Stimulated activated CD4-positive, alpha-beta T cell treated with anti-CD3 and anti-CD28 coated beads, Interleukin-15, amount 100 ng/mL, for 24 hours (primary cell): ENCODE data around the gene TEX264.
"Not testable (repeated sequence)": the region's sequence is repeated elsewhere in the genome, so short reads cannot be mapped to it uniquely, and the experiment has no call there.

Source experiments
- DNase-seq: peaks from one replicate; pipeline ENCODE4 v3.0.0-alpha.2; 2020

TEX264 gene, protein sequence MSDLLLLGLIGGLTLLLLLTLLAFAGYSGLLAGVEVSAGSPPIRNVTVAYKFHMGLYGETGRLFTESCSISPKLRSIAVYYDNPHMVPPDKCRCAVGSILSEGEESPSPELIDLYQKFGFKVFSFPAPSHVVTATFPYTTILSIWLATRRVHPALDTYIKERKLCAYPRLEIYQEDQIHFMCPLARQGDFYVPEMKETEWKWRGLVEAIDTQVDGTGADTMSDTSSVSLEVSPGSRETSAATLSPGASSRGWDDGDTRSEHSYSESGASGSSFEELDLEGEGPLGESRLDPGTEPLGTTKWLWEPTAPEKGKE

DNA sequence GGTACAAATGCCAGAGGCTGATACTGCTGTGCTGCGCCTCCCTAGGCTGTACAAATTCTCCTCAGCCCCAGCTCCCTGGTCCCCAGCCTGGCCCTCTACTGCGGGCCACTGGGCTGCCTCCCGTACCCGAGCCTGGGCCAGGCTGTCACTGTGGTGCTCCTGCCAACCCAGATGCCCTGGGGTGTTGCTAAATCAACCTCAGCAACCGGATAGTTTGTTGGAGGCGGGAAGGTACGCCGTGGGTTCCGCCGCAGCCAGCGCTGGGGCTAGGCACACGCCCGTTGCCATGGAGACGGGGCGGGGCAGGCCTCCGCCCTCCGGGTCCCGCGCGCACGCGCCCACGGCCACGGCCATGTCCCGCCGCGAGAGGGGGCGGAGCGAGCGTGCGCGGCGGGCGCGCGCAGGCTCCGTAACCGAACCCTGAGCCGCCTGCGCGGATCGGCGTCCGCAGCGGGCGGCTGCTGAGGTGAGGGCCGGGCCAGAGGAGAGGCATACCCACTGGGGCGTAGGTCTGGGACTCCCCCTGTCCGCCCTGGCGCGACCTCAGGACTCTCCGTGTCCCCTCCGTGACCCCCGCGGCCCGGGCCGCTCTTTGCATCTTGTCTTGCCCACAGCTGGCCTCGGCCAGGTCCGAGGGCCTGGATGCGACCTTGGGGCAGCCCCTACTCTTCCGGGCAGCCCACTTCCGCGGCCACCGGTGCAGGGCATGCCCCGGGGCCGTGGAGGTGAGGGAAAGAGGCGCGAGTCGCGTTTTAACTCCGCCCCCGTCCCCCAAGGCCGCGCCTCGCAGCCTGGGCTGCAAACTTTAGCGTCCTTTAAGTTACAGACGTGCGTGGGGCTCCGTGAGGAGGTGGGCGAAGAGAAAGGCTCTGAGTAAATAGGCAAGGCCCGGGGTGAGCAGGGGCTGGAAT lies at the start of gene TEX264:
TSS of gene TEX264 (plus strand) at position 430 of the 911 bp plus-strand sequence. CDS start 3,053 bp downstream, outside the sequence.
- DNase-seq, result peak; percentile 94

DNA sequence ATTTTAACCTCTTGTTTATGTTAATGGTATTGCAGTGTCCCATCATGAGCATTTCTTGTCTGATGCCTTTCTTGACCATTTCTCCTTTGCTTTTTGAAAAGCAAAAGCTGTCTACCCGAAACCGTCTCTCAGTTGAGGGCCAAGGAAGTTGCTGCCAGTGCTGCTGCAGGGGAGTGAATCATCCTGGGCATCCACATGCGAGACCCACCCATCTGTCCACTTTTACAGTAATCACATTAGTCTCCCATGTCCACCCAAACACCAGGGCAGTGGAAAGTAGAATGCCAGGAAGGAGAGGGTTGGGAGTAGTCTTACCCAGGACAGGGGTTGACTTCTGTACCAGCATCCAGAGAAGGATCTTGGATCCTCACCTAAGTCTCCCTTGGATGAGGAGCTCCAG lies 48.6 kb upstream of the TEX264 start:
- DNase-seq, result no peak

DNA sequence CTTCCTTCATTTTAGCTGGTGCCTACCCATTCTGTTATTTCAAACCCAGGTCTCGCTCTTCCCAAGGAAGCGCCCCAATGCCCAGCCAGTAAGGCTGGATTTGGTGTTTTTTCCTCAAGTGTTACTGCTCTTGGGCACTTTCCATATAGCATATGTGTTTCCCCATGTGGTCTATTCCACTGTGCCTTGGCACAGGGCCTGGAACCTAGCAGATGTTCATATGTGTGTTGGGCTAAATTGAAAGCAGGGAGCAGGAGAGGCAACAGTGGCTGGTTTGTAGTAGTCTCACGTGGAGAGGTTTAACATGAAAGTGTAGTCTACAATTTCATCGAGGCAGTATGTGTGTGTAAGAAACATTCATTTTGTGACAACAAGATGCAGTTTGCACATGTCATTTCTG lies 48.2 kb upstream of the TEX264 start:
- no peak for DNase-seq

DNA sequence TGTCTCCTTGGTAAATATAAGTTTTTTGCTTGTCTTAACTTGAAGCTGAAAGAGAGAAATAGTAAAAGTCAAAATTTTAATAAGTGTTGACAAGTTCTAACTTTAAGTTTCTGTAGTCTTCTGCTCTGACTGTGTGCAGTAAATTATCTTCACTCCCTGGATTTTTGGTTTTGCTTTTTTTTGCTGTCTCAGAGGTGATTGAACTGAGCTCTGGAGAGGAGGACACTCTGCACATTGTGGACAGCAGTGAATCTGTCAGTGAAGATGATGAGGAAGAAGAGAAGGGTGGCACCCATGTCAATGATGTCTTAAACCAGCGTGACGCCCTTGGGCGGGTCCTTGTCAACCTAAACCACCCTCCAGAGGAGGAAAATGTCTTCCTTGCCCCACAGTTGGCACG lies 40.5 kb upstream of the TEX264 start:
- no peak for DNase-seq

DNA sequence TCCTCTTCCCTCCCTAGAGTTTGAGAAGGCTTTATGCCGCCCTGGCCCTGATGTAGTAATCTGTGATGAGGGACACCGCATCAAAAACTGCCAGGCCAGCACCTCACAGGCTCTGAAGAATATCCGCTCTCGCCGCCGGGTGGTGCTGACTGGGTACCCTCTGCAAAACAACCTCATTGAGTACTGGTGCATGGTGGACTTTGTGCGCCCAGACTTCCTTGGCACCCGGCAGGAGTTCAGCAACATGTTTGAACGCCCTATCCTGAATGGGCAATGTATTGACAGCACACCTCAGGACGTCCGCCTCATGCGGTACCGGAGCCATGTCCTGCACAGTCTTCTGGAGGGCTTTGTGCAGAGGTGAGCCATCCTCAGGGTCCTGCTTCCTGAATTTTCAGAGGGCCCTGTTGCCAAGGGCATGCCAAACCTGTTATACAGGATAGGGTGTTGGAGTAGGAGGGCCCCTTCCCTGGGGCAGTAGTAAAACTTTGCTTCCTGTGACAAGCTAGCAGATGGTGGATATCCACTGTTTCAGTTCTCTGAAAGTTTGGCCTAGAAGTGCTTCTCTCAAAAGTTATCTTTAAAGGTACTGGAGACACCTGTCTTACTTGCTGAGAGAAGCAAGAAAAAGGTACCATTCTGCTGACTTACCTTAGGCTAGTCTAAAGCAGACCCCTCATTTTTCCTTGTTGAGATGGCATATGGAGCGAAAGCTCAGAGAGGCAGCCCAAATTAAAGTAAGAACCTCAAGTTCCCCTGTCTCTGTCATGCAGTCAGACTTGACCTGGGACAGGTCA lies 33.7 kb upstream of the TEX264 start:
- DNase-seq, result no peak

DNA sequence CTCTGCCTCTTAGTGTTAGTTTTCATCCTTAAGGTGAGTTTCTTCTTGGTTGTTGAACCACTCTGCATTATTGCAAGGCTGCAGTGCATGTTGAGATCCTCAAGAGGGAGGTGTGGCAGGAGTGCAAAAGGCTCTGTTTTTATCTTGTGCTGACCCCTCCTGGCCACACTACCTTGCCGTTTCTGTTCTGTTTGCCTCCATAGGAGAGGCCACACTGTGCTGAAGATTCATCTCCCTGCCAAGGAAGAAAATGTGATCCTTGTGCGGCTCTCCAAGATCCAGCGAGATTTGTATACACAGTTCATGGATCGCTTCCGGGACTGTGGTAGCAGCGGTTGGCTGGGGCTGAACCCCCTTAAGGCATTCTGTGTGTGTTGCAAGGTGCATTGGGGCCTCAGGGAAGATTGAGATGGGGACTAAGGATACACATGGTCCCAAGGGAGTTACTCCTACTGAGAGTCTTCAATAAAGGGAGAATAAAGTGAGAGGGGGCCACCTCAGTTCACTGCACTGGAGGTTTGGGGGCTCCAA lies 33.0 kb upstream of the TEX264 start:
- peak; percentile 26 for DNase-seq

DNA sequence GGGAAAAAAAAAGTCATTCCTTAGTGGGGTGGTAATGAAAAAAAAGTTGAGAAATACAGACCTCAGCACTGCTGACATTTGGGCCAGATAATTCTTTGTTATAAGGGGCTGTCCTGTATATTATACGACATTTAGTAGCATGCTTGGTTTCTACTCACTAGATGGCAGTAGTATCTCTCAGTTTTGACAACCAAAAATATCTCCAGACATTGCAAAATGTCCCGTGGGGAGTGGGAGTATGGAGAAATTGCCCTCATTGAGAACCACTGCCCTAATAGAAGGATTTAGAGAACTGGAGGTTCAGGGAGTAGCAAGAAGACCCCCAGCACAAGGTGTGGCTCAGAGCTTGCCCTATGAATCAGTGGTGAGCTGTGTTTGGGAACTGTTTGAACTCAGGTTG lies 28.6 kb upstream of the TEX264 start:
- DNase-seq, result no peak

DNA sequence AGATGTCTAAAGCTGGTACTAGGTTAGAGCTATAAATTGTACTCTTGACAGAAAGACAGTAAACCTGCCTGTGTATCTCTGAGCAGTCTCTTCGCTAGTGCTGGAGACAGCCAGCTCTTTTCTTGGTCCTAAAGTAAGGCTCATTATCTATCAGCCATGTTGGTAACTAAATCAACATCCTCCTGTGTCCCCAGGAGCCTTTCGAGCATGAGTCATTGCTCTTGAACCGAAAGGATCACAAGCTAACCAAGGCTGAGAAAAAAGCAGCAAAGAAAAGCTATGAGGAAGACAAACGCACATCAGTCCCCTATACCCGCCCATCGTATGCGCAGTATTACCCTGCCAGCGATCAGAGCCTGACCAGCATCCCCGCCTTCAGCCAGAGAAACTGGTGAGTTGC lies 25.0 kb upstream of the TEX264 start:
- DNase-seq, result no peak

DNA sequence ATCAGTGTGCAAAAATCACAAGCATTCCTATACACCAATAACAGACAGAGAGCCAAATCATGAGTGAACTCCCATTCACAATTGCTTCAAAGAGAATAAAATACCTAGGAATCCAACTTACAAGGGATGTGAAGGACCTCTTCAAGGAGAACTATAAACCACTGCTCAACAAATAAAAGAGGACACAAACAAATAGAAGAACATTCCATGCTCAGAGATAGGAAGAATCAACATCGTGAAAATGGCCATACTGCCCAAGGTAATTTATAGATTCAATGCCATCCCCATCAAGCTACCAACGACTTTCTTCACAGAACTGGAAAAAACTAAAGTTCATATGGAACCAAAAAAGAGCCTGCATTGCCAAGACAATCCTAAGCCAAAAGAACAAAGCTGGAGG lies 18.9 kb upstream of the TEX264 start:
- not testable (repeated sequence) for DNase-seq

DNA sequence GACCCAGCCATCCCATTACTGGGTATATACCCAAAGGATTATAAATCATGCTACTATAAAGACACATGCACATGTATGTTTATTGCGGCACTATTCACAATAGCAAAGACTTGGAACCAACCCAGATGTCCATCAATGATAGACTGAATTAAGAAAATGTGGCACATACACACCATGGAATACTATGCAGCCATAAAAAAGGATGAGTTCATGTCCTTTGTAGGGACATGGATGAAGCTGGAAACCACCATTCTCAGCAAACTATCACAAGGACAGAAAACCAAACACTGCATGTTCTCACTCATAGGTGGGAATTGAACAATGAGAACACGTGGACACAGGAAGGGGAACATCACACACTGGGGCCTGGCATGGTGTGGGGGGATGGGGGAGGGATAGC lies 17.6 kb upstream of the TEX264 start:
- not testable (repeated sequence) for DNase-seq

DNA sequence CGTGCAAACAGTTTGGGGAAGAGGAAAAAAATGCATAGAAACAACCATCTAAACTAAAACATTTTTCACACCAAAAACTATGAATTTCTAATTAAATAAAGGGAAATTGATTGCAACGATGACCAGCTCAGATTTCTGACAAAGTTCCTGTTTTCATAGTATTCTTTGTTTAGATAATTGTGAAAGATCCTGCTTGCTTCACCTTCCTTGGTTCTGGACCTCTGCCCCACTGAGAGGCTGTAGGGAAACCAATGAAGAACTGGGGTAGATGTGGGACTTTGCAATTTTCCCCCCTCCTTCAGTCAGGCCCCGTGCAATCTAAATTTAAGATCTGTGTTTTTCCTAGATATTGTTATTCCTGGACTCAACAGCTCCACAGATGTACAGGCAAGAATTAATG lies 13.8 kb upstream of the TEX264 start:
- no peak for DNase-seq

DNA sequence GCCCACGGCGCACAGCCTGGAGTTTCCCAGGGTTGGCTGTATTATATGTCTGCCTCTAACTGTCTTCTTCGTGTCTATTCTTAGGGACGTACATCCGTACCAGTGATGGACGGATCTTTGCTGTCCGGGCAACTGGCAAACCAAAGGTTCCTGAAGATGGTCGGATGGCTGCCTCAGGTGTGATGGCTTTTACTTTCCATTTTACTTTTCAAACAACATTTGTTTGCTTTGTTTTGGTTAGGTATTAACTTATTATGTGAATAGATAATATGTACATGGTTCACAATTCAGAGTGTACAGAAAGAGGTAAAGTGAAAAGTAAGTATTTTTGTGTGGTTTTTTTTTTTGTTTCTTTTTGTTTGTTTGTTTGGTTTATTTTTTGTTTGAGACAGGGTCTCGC lies 11.1 kb upstream of the TEX264 start:
- DNase-seq, result no peak

DNA sequence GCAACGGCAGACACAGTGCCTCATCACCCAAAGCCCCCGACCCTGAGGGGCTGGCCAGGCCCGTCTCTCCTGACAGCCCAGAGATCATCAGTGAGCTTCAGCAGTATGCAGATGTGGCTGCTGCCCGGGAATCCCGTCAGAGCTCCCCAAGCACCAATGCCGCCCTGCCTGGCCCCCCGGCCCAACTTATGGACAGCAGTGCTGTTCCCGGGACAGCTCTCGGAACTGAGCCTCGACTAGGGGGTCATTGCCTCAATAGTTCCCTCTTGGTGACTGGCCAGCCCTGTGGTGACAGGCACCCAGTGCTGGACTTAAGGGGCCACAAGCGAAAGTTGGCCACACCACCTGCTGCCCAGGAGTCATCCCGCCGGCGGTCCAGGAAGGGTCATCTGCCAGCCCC lies 8.6 kb upstream of the TEX264 start:
- DNase-seq, result no peak

DNA sequence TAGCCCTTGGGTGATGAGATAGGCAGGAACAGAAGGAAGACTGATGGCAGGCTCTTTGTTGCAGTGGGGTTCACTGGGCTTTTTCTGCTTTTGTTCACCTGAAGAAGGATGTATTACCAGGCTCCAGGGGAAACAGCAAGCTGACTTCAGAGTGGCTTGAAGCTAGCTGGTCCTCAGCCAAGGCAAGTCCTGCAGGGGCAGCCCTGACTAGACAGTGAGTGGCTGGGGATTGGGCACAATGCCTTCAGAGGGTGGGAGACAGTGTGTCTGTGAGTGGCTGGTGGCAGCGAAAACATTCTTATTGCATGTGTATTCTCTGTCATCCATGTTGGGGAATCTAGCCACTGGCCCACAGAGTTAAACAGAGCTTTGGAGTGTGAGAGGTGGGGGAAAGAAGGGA lies 2.3 kb upstream of the TEX264 start:
- DNase-seq, result no peak

DNA sequence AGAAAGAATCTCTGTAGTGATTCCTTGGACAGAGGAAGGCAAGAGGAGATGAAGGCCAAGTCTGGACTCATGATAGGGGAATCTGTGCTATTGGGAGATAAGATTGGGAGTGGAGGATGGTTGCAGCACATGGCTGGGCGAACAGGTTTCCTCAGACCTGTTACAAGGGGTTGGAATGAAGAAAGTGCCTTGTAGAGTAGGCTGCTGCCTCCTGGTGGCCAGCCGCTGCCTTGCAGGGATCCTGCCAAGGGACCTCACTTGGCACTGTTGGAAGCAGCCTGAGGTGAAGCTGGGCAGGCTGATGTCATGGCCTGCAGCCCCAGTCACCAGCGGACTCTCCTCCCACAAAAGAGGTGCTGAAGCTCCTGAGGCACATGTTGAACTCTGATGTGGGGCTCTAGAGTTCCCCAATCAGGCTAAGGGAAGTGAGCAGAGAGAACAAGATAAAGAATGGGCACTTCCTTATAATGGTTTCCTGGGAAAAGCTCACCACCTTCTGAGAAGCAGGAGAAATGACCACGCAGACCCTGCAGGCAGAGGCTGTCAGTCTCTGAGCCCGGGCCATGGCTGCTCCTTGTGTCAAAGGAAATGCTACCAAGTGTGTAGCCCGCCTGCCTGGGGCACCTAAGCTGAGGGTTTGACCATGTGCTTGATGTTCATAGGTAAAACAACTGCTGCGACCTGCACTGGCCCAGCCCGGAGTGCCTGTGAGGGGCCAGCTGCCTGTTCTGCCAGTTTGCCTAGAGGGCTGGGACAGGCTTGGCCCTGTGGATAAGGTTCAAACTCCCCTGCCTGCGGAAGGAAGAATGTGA lies 1.6 kb upstream of the TEX264 start:
- DNase-seq, result peak; percentile 91

DNA sequence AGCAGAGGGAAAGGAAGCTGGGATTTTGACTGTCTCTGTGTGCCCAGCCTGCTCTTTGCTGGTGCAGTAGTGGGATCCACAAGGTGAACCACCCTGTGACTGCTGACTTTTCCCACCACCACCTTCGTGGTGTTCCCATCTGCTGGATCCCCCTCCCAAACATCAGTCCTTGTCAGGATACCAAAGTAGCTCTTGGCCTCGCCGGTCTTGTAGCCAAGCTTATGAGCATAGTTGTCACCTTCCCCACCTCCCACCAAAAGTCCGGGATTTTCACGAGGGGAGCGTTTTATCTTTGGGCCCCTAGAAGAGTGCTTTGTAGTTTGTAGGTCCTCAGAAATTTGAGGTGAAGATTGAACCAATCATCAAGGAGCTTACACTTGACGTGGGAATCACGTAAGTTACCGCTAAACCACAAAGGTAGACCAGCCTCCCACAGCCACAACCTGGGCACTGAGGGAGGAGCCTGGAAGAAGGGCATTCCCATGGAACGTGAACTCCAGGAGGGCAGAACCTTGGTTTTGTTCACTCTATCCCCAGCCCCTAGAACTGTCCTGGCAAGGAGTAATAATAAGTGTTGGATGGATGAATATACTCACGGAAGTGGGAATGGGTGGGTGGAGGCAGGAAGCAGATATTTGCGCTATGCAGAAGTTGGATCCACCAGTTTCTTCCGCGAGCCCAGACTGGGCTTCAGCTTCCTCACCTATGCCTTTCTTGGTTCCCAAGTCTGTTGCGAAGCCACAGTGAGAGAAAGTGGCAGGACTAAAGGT lies 814 bp upstream of the TEX264 start:
- DNase-seq, result no peak

DNA sequence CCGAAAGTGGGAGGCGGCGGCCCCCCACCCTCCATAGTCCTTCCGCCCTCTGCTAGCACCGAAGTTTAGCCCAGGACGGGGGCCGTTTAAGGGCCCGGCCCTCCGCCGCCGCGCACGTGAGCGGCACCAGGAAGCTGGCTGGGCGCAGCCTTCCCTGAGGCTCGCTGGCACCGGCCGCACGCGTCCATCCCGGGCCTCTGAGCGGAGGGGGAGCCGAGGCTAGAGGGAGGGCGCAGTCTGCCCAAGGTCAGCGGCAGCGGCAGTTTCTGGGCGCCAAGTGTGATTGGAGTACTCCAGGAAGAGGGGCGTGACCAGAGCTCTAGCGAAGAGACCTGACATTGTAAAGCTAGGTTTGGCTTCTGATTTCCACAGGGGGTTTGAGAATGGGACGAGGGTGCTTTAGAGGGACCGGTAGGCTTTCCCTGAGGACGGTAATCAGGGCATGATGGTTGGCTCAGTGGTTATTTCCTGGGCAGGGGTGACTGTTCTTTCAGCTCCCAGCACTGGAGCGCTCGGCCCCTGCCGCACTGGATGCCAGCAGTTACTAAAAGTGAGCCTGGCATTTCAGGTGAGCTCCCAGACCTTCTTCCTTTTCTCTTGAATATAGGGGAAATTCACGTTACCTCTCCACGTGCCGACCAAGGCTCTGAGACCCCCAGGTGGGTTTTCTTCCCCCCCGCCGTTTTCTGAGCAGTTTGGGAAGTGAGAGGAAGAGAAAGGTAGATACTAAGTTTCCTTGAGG lies 853 bp downstream of the TEX264 start:
- DNase-seq, result peak; percentile 79

DNA sequence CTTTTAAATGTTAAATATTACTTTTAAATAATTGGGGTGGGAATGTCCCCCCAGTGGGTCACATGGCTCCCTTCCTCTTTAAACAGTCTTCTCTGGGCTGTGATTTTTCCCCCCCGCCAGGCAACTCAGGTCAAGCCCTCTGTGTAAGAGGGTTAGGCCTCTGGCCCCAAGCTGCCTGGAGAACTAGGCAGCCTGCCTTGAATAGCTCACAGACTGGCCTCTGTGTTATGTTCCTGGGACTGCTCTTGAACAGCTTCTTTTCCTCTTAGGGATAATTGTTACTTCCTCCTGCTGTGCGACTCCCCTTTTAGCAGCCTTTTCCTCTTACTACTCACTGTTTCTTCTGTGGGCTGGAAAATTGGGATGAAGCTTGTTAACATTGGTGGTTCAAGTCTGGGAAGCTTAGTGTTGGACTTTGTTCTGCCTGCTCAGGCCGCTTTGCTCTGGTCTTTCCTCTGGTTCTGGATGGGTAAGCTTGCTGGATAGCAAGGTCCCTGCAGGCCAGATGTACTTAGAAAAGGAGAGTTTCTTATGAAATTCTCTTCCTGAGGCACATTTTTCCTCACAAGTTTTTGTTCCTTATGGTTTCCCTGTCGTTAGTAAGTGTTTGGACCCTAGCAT lies 2.2 kb downstream of the TEX264 start:
- no peak for DNase-seq

DNA sequence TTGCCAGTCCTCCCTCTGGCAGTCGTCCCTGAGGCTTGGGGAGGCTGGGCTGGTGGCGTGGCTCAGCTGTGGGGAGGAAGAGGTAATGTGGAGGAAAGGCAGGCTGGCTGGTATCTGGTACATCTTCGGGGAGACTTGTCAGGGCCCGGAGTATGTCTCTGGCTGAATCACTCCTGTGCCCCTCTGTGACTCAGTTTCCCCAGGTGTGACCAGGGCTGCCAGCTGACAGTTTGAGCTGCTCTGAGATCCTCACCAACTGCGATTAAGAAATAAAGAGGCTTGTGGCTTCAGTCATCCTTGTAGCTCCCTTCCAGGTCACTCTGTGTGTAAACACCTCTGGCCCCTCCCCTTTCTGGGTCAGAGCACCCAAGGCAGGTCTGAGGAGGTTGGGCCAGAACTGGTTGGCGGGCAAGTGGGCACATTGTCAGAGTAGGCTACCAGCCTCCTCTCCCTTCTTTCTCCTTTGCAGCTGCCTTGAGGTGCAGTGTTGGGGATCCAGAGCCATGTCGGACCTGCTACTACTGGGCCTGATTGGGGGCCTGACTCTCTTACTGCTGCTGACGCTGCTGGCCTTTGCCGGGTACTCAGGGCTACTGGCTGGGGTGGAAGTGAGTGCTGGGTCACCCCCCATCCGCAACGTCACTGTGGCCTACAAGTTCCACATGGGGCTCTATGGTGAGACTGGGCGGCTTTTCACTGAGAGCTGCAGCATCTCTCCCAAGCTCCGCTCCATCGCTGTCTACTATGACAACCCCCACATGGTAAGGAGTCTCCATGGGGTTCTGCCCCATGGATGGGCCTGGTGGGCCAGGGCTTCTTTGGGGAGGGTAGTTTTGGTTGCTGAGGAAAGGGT lies 3.0 kb downstream of the TEX264 start:
- DNase-seq, result no peak
